Measurements from ENCODE around the gene EGFLAM.

The EGFLAM gene

DNA sequence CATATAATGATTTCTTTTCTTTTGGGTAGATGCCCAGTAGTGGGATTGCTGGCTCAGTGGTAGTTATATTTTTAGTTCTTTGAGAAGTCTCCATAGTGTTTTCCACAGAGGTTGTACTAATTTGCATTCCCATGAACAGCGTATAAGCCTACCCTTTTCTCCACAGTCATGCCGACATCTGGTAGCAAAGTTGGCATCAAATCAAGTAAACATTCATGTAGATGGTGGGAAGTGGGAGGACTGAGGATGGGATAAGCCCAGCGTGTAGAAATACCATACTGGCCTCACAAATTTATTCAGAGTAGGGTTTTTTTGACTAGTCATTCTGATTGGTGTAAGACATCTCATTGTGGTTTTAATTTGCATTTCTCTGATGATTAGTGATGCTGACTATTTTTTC is 115.4 kb downstream of the EGFLAM start:
- no peaks in the 10 kb centered on the region for H3K27me3 ChIP-seq (ENCODE audit: insufficient read depth, low read length)
- H3K4me1 ChIP-seq (ENCODE audit: control insufficient read depth in 1 of 2, insufficient read depth in 2 of 2, low read length in 2 of 2) = peaks cover 5 to 6% of the 10 kb centered on the region in 2 experiments
- no peak overlapping the region for H2BK12ac ChIP-seq (ENCODE audit: low read length)
- no peak overlapping the region for H3K9ac ChIP-seq (ENCODE audit: low read length)
- H4K12ac ChIP-seq (ENCODE audit: low read depth, low read length) = no peak overlapping the region
- no CpG with 5 or more reads among the region's 3 CpGs for WGBS (ENCODE audit: extremely low coverage, insufficient coverage, insufficient read length)
- H3K79me2 ChIP-seq (ENCODE audit: control insufficient read depth, insufficient read depth, low read length, poor library complexity) = no peaks in the 10 kb centered on the region
- no peak overlapping the region for H4K91ac ChIP-seq (ENCODE audit: low read depth, low read length)
- H3K4ac ChIP-seq (ENCODE audit: low read depth, low read length) = no peak overlapping the region
- DNase-seq = no peak
- H3K79me1 ChIP-seq (ENCODE audit: low read length) = no peaks in the 10 kb centered on the region
- no peak overlapping the region for H2BK5ac ChIP-seq (ENCODE audit: low read depth, low read length, poor library complexity)
- no peak overlapping the region for H3K4me2 ChIP-seq (ENCODE audit: low read length)
- no peak overlapping the region for H3K23ac ChIP-seq (ENCODE audit: low read length)
- no peak overlapping the region for H2BK120ac ChIP-seq (ENCODE audit: insufficient read depth, low read length, poor library complexity)
- H2AFZ ChIP-seq (ENCODE audit: insufficient read depth, low read length, poor library complexity) = no peak overlapping the region
- H3K14ac ChIP-seq (ENCODE audit: low read length) = no peak overlapping the region
- H3K36me3 ChIP-seq (ENCODE audit: control insufficient read depth in 1 of 2, insufficient read depth in 2 of 2, low read length in 2 of 2) = no peaks in the 10 kb centered on the region
- no peak overlapping the region for H3K4me3 ChIP-seq (ENCODE audit: low read depth, low read length)
- H3K27ac ChIP-seq (ENCODE audit: low read depth, low read length) = no peak overlapping the region
- H4K8ac ChIP-seq (ENCODE audit: low read depth, low read length) = no peak overlapping the region
- no peak overlapping the region for H2AK5ac ChIP-seq (ENCODE audit: low read length)
- no peak overlapping the region for H3K18ac ChIP-seq (ENCODE audit: low read length)
- H3K9me3 ChIP-seq (ENCODE audit: insufficient read depth, low read depth, low read length) = no peaks in the 10 kb centered on the region

- Histone ChIP-seq H3K27ac (ENCODE audit: low read depth, low read length) (no peak overlapping the region), H2BK5ac (ENCODE audit: low read depth, low read length, poor library complexity) (no peak overlapping the region), H3K4ac (ENCODE audit: low read depth, low read length) (no peak overlapping the region), H3K4me1 (ENCODE audit: control insufficient read depth in 1 of 2, insufficient read depth in 2 of 2, low read length in 2 of 2) (peaks cover 5 to 6% of the 10 kb centered on the region in 2 experiments), H2BK12ac (ENCODE audit: low read length) (no peak overlapping the region), H3K79me2 (ENCODE audit: control insufficient read depth, insufficient read depth, low read length, poor library complexity) (no peaks in the 10 kb centered on the region), H4K12ac (ENCODE audit: low read depth, low read length) (no peak overlapping the region), H4K91ac (ENCODE audit: low read depth, low read length) (no peak overlapping the region), H2AFZ (ENCODE audit: insufficient read depth, low read length, poor library complexity) (no peak overlapping the region), H3K79me1 (ENCODE audit: low read length) (no peaks in the 10 kb centered on the region), H4K8ac (ENCODE audit: low read depth, low read length) (no peak overlapping the region), H3K9me3 (ENCODE audit: insufficient read depth, low read depth, low read length) (no peaks in the 10 kb centered on the region), H3K14ac (ENCODE audit: low read length) (no peak overlapping the region), H3K9ac (ENCODE audit: low read length) (no peak overlapping the region), H3K4me2 (ENCODE audit: low read length) (no peak overlapping the region), H3K36me3 (ENCODE audit: control insufficient read depth in 1 of 2, insufficient read depth in 2 of 2, low read length in 2 of 2) (no peaks in the 10 kb centered on the region), H3K23ac (ENCODE audit: low read length) (no peak overlapping the region), H2AK5ac (ENCODE audit: low read length) (no peak overlapping the region), H3K4me3 (ENCODE audit: low read depth, low read length) (no peak overlapping the region), H3K27me3 (ENCODE audit: insufficient read depth, low read length) (no peaks in the 10 kb centered on the region), H2BK120ac (ENCODE audit: insufficient read depth, low read length, poor library complexity) (no peak overlapping the region), H3K18ac (ENCODE audit: low read length) (no peak overlapping the region)
- no peak for DNase-seq
- WGBS (ENCODE audit: extremely low coverage, insufficient coverage, insufficient read length) = no CpG with 5 or more reads among the region's 1 CpG
Measured at GRCh38 chr5:38375423-38375822, 117.1 kb downstream of the EGFLAM start.

DNA sequence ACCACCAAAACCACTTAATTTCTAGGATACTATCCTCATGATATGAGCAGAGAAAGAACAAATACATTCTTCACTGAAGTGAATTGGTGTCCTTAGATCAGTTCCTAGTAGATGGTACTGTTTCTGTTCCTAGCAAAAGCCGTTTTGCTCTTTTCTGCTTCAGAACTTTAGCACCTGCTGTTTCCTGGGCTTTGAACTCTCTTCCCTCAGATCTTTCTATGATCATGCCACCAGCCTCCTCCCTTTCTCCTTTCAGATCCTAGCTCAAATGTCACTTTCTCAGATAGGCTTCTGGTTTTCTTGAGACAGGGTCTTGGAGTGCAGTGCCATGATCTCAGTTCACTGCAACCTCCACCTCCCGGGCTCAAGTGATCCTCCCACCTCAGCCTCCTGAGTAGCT is 118.0 kb downstream of the EGFLAM start:
- Histone ChIP-seq H3K4me3 (ENCODE audit: low read depth, low read length) (no peak overlapping the region), H2BK5ac (ENCODE audit: low read depth, low read length, poor library complexity) (no peak overlapping the region), H3K4me2 (ENCODE audit: low read length) (no peak overlapping the region), H2AK5ac (ENCODE audit: low read length) (no peak overlapping the region), H4K91ac (ENCODE audit: low read depth, low read length) (no peak overlapping the region), H3K27me3 (ENCODE audit: insufficient read depth, low read length) (no peaks in the 10 kb centered on the region), H3K9me3 (ENCODE audit: insufficient read depth, low read depth, low read length) (no peaks in the 10 kb centered on the region), H4K12ac (ENCODE audit: low read depth, low read length) (no peak overlapping the region), H2BK120ac (ENCODE audit: insufficient read depth, low read length, poor library complexity) (no peak overlapping the region), H3K4me1 (ENCODE audit: control insufficient read depth in 1 of 2, insufficient read depth in 2 of 2, low read length in 2 of 2) (peaks cover 5 to 6% of the 10 kb centered on the region in 2 experiments), H3K79me1 (ENCODE audit: low read length) (no peaks in the 10 kb centered on the region), H2BK12ac (ENCODE audit: low read length) (no peak overlapping the region), H3K79me2 (ENCODE audit: control insufficient read depth, insufficient read depth, low read length, poor library complexity) (no peaks in the 10 kb centered on the region), H3K9ac (ENCODE audit: low read length) (no peak overlapping the region), H4K8ac (ENCODE audit: low read depth, low read length) (no peak overlapping the region), H3K23ac (ENCODE audit: low read length) (no peak overlapping the region), H3K14ac (ENCODE audit: low read length) (no peak overlapping the region), H3K18ac (ENCODE audit: low read length) (no peak overlapping the region), H3K4ac (ENCODE audit: low read depth, low read length) (no peak overlapping the region), H3K36me3 (ENCODE audit: control insufficient read depth in 1 of 2, insufficient read depth in 2 of 2, low read length in 2 of 2) (no peaks in the 10 kb centered on the region), H2AFZ (ENCODE audit: insufficient read depth, low read length, poor library complexity) (no peak overlapping the region), H3K27ac (ENCODE audit: low read depth, low read length) (no peak overlapping the region)
- no CpG with 5 or more reads among the region's 2 CpGs for WGBS (ENCODE audit: extremely low coverage, insufficient coverage, insufficient read length)
- no peak for DNase-seq

GRCh38 chr5:38378579-38378978 is 120.2 kb downstream of the EGFLAM start:
- no peak overlapping the region for H3K9ac ChIP-seq (ENCODE audit: low read length)
- H3K23ac ChIP-seq (ENCODE audit: low read length) = no peak overlapping the region
- no peak overlapping the region for H3K4me3 ChIP-seq (ENCODE audit: low read depth, low read length)
- no peaks in the 10 kb centered on the region for H3K79me1 ChIP-seq (ENCODE audit: low read length)
- H2AFZ ChIP-seq (ENCODE audit: insufficient read depth, low read length, poor library complexity) = no peak overlapping the region
- H2BK12ac ChIP-seq (ENCODE audit: low read length) = no peak overlapping the region
- H3K27ac ChIP-seq (ENCODE audit: low read depth, low read length) = no peak overlapping the region
- no peak overlapping the region for H4K8ac ChIP-seq (ENCODE audit: low read depth, low read length)
- no peak overlapping the region for H4K12ac ChIP-seq (ENCODE audit: low read depth, low read length)
- H2BK120ac ChIP-seq (ENCODE audit: insufficient read depth, low read length, poor library complexity) = no peak overlapping the region
- H3K27me3 ChIP-seq (ENCODE audit: insufficient read depth, low read length) = no peaks in the 10 kb centered on the region
- no peak overlapping the region for H3K18ac ChIP-seq (ENCODE audit: low read length)
- H3K4me1 ChIP-seq (ENCODE audit: control insufficient read depth in 1 of 2, insufficient read depth in 2 of 2, low read length in 2 of 2) = peaks cover 5 to 6% of the 10 kb centered on the region in 2 experiments
- H3K79me2 ChIP-seq (ENCODE audit: control insufficient read depth, insufficient read depth, low read length, poor library complexity) = no peaks in the 10 kb centered on the region
- H3K4me2 ChIP-seq (ENCODE audit: low read length) = no peak overlapping the region
- H3K36me3 ChIP-seq (ENCODE audit: control insufficient read depth in 1 of 2, insufficient read depth in 2 of 2, low read length in 2 of 2) = no peaks in the 10 kb centered on the region
- H3K14ac ChIP-seq (ENCODE audit: low read length) = no peak overlapping the region
- no peak for DNase-seq
- no peak overlapping the region for H4K91ac ChIP-seq (ENCODE audit: low read depth, low read length)
- WGBS (ENCODE audit: extremely low coverage, insufficient coverage, insufficient read length) = no CpG with 5 or more reads among the region's 1 CpG
- H3K9me3 ChIP-seq (ENCODE audit: insufficient read depth, low read depth, low read length) = no peaks in the 10 kb centered on the region
- no peak overlapping the region for H2AK5ac ChIP-seq (ENCODE audit: low read length)
- no peak overlapping the region for H3K4ac ChIP-seq (ENCODE audit: low read depth, low read length)
- H2BK5ac ChIP-seq (ENCODE audit: low read depth, low read length, poor library complexity) = no peak overlapping the region
